ENCODE measurements around the gene CACNA2D2. TPM values are rescaled to one million over a fixed set of nuclear protein-coding genes. Genes with fewer than 3 reads are reported as not detected.

Gene CACNA2D2
- total RNA-seq, 1 donor from 2014 or later: 1.00 TPM

- Histone ChIP-seq H3K9me3 (ENCODE audit: insufficient read depth, low read depth, low read length) (no peaks in the 10 kb centered on the region), H3K4me2 (ENCODE audit: low read length) (no peak overlapping the region), H3K4me3 (ENCODE audit: insufficient read depth, low read depth, low read length) (no peak overlapping the region), H3K9ac (ENCODE audit: low read length) (no peak overlapping the region), H4K20me1 (ENCODE audit: insufficient read depth, low read length) (no peaks in the 10 kb centered on the region), H3K27me3 (ENCODE audit: insufficient read depth, low read length) (peaks cover 45% of the 10 kb centered on the region), H3K27ac (ENCODE audit: low read depth, low read length) (no peak overlapping the region), H2AFZ (ENCODE audit: low read depth, low read length) (no peak overlapping the region), H3K4me1 (ENCODE audit: insufficient read depth, low read length) (peaks cover 3% of the 10 kb centered on the region), H3K79me2 (ENCODE audit: insufficient read depth, low read length) (no peaks in the 10 kb centered on the region), H3K36me3 (ENCODE audit: insufficient read depth, low read length) (no peaks in the 10 kb centered on the region)
- no peak for DNase-seq (ENCODE audit: low read depth)
- Mint-ChIP-seq H3K9me3 (ENCODE audit: unreplicated experiment) (no peaks in the 10 kb centered on the region), H3K27ac (ENCODE audit: unreplicated experiment) (no peak overlapping the region), H3K27me3 (ENCODE audit: low read depth, unreplicated experiment) (peaks cover 71% of the 10 kb centered on the region), H3K4me1 (ENCODE audit: low read depth, unreplicated experiment) (no peaks in the 10 kb centered on the region), H3K4me3 (ENCODE audit: unreplicated experiment) (peak overlapping the region; percentile 40), H3K36me3 (ENCODE audit: low read depth, unreplicated experiment) (peaks cover 2% of the 10 kb centered on the region)
- FAIRE-seq: no peak
- TF ChIP-seq EZH2 (IDR thresholded peaks at IDR 0.05; ENCODE audit: insufficient read depth, low read length): no peak
- TF ChIP-seq, protein P1, sequence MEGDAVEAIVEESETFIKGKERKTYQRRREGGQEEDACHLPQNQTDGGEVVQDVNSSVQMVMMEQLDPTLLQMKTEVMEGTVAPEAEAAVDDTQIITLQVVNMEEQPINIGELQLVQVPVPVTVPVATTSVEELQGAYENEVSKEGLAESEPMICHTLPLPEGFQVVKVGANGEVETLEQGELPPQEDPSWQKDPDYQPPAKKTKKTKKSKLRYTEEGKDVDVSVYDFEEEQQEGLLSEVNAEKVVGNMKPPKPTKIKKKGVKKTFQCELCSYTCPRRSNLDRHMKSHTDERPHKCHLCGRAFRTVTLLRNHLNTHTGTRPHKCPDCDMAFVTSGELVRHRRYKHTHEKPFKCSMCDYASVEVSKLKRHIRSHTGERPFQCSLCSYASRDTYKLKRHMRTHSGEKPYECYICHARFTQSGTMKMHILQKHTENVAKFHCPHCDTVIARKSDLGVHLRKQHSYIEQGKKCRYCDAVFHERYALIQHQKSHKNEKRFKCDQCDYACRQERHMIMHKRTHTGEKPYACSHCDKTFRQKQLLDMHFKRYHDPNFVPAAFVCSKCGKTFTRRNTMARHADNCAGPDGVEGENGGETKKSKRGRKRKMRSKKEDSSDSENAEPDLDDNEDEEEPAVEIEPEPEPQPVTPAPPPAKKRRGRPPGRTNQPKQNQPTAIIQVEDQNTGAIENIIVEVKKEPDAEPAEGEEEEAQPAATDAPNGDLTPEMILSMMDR (IDR thresholded peaks at IDR 0.05; ENCODE audit: insufficient read depth, low read depth, low read length): no peak
Measured at GRCh38 chr3:50502225-50502583, 1.2 kb downstream of the CACNA2D2 start.

DNA sequence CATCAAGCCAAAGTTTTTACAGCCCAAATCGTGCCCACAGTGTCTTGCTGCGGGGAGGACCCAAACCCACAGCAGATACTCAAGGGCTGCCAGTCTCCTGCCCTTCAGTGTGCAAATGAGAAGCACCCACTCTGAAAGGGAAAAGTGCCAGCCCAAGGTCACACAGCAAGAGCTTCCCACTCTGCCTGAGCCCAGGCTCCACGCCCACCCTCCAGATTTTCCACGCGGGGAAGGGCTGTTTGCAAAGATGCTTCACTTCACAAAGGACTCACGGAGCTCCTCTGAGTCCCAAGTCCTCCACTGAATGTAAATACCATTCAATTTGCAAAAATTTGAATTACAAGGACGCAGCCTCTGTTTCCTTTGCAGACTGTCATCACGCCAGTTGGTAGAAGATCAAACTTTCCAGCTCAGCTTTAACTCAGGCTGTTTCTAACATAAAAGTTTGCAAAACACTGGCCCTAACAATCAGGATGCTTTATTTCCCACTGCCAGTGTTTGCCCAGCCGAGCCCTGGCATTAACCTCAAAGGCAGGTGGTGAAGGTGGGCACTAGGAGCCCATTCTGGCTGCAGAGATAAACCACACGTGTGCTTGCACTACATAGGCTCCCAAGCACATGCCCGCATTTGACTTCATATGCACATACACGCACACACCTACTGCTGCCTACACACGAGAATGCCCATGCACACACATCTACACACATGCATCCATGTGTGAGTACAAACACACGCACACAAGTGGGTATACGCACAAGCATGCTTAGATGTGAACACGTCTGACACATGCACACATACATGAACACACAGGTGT, 7.6 kb downstream of the CACNA2D2 start:
- Mint-ChIP-seq H3K27me3 (ENCODE audit: low read depth, unreplicated experiment) (peaks cover 63% of the 10 kb centered on the region), H3K9me3 (ENCODE audit: unreplicated experiment) (no peaks in the 10 kb centered on the region), H3K4me3 (ENCODE audit: unreplicated experiment) (no peak overlapping the region), H3K4me1 (ENCODE audit: low read depth, unreplicated experiment) (no peaks in the 10 kb centered on the region), H3K27ac (ENCODE audit: unreplicated experiment) (no peak overlapping the region), H3K36me3 (ENCODE audit: low read depth, unreplicated experiment) (peaks cover 2% of the 10 kb centered on the region)
- no peaks in the 10 kb centered on the region for H3K4me1 ChIP-seq (ENCODE audit: insufficient read depth, low read length)
- H3K27me3 ChIP-seq (ENCODE audit: insufficient read depth, low read length): peaks cover 23% of the 10 kb centered on the region
- no peaks in the 10 kb centered on the region for H4K20me1 ChIP-seq (ENCODE audit: insufficient read depth, low read length)
- no peak overlapping the region for H3K27ac ChIP-seq (ENCODE audit: low read depth, low read length)
- no peak for TF ChIP-seq EZH2 (IDR thresholded peaks at IDR 0.05; ENCODE audit: insufficient read depth, low read length)
- TF ChIP-seq, protein P1 (IDR thresholded peaks at IDR 0.05; ENCODE audit: insufficient read depth, low read depth, low read length): no peak
- H2AFZ ChIP-seq (ENCODE audit: low read depth, low read length): no peak overlapping the region
- no peaks in the 10 kb centered on the region for H3K79me2 ChIP-seq (ENCODE audit: insufficient read depth, low read length)
- no peak overlapping the region for H3K4me2 ChIP-seq (ENCODE audit: low read length)
- no peaks in the 10 kb centered on the region for H3K36me3 ChIP-seq (ENCODE audit: insufficient read depth, low read length)
- FAIRE-seq (no peak), DNase-seq (ENCODE audit: low read depth) (no peak)
- no peaks in the 10 kb centered on the region for H3K9me3 ChIP-seq (ENCODE audit: insufficient read depth, low read depth, low read length)
- no peak overlapping the region for H3K9ac ChIP-seq (ENCODE audit: low read length)
- H3K4me3 ChIP-seq (ENCODE audit: insufficient read depth, low read depth, low read length): no peak overlapping the region

DNA sequence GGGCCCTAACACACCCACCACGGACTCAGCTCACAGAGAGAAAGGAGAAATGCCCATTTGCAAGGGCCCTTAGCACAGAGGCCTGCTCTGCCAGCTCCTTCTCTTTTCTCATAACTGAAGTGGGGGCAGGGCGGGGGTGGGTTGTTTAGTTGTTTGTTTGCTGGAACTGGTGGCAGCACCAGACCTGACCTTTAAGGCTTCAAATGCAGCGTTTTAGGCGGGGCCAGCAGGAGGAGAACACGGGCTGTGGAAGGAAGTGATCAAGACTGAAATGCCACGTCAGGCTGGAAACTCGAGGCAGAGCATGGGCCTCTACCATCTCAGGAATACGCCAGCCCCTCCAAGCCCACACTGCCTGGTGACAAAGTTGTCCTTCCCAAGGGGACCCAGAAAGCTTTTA, 9.3 kb downstream of the CACNA2D2 start:
- H3K79me2 ChIP-seq (ENCODE audit: insufficient read depth, low read length): no peaks in the 10 kb centered on the region
- no peaks in the 10 kb centered on the region for H3K4me1 Mint-ChIP-seq (ENCODE audit: low read depth, unreplicated experiment)

More for the DNA sequence above, 9.3 kb downstream of the CACNA2D2 start:
- Histone ChIP-seq H3K36me3 (ENCODE audit: insufficient read depth, low read length) (no peaks in the 10 kb centered on the region), H3K27ac (ENCODE audit: low read depth, low read length) (no peak overlapping the region), H2AFZ (ENCODE audit: low read depth, low read length) (no peak overlapping the region), H3K4me2 (ENCODE audit: low read length) (no peak overlapping the region), H3K9me3 (ENCODE audit: insufficient read depth, low read depth, low read length) (no peaks in the 10 kb centered on the region), H3K27me3 (ENCODE audit: insufficient read depth, low read length) (peaks cover 13% of the 10 kb centered on the region), H3K4me1 (ENCODE audit: insufficient read depth, low read length) (no peaks in the 10 kb centered on the region), H3K4me3 (ENCODE audit: insufficient read depth, low read depth, low read length) (no peak overlapping the region), H3K9ac (ENCODE audit: low read length) (no peak overlapping the region), H4K20me1 (ENCODE audit: insufficient read depth, low read length) (no peaks in the 10 kb centered on the region)
- Mint-ChIP-seq H3K27me3 (ENCODE audit: low read depth, unreplicated experiment) (peaks cover 49% of the 10 kb centered on the region), H3K9me3 (ENCODE audit: unreplicated experiment) (no peaks in the 10 kb centered on the region), H3K27ac (ENCODE audit: unreplicated experiment) (no peak overlapping the region), H3K4me3 (ENCODE audit: unreplicated experiment) (no peak overlapping the region), H3K36me3 (ENCODE audit: low read depth, unreplicated experiment) (peaks cover 2% of the 10 kb centered on the region)
- no peak for FAIRE-seq
- DNase-seq (ENCODE audit: low read depth): no peak
- TF ChIP-seq EZH2 (IDR thresholded peaks at IDR 0.05; ENCODE audit: insufficient read depth, low read length): no peak
- TF ChIP-seq, protein P1 (IDR thresholded peaks at IDR 0.05; ENCODE audit: insufficient read depth, low read depth, low read length): no peak
